Measurements from ENCODE around the gene JAZF1. TPM values are rescaled to one million over a fixed set of nuclear protein-coding genes. Genes with fewer than 3 reads are reported as not detected.

JAZF1 gene
- total and polyA plus RNA-seq, 10 of the 15 experiments (the other 5 are each of a cell fraction or from before 2014, with no cell fraction given): 0.04 to 0.82 (median 0.15) TPM; not detected in 3

Small RNAs within 50 kb of the gene (small RNA-seq; reads per million reads assigned to genes)
- not detected for gene RNU6-979P

Other genes with a start within 250 kb of the JAZF1 start
- 74.1 and 75.6 TPM in 2 replicates for gene CREB5, start 231.7 kb upstream of the JAZF1 start, total RNA-seq (2014; rRNA removed)
- gene CREB5, start 231.7 kb upstream of the JAZF1 start, total RNA-seq (2014; rRNA removed; fragmentation: Illumina TruSeq; extraction: Trizol): 50.0 and 61.2 TPM in 2 replicates
- 65.7 and 66.8 TPM in 2 replicates for gene CREB5, start 231.7 kb upstream of the JAZF1 start, total RNA-seq (2021)
- 42.0 and 60.2 TPM in 2 replicates for gene CREB5, start 231.7 kb upstream of the JAZF1 start, polyA plus RNA-seq (2011; rRNA removed)
- 50.9 and 64.8 TPM in 2 replicates for gene CREB5, start 231.7 kb upstream of the JAZF1 start, polyA plus RNA-seq (2014; fragmentation: Illumina TruSeq; extraction: Trizol)
- 10 to 100 TPM; 12.9 to 29.2 TPM for gene CREB5, start 231.7 kb upstream of the JAZF1 start, polyA plus RNA-seq (2014; fragmentation: Nextera tagmentation; extraction: Ambion mirVana)
- gene CREB5, start 231.7 kb upstream of the JAZF1 start, polyA plus RNA-seq (2014; rRNA removed): 46.9 and 55.0 TPM in 2 replicates
- 10 to 100 TPM; 50.6 to 57.0 TPM for gene CREB5, start 231.7 kb upstream of the JAZF1 start, polyA plus RNA-seq (2016; fragmentation: Nextera tagmentation; extraction: Ambion mirVana)